GM19463 (cell line): Measurements from ENCODE around the gene BAZ2B.
"Not testable (repeated sequence)": the region's sequence is repeated elsewhere in the genome, so short reads cannot be mapped to it uniquely, and the experiment has no call there.

Experiments
- ATAC-seq: cut with Tn5 transposase; IDR thresholded peaks from one replicate; pipeline ENCODE4 v1.9.1; 2021; ENCODE audit warnings: mild to moderate bottlenecking, moderate library complexity; ENCODE audit not compliant: unreplicated experiment

Gene BAZ2B

DNA sequence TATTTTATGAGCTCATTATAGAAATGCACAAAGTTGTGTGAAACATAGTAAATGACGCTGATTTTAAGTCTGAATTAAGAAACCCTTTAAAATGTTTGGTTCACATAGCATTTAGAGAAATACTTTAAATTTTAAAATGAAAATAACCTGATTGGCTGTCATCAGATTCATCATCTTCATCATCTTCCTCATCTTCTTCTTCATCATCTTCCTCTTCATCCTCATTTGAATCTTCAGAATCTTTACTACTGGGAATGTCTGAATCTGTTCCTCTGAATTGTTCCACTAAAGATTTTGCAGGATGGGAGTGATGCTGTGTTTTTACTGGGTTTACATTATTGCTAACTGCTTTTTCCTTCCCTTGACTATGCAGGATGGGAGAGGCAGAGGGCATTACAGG lies 183.7 kb downstream of the BAZ2B start:
- no peak for ATAC-seq

DNA sequence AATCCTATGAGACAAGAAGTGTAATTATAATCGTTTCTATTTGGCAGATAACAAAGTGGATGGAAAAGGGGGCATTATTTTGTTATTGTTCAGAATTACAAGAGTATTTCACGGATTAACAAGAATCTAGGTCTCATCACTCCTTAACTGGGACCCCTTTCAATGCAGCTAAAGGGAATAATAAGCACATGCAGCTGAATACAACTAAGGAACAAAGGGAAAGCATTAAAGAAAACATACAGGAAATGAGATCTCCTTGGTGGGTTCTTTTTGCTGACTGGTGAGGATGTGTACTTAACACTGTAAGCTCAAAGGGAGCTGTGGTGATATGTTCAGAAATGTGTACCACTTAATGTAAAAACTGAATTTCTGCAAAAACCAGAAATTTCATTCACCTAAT lies 189.3 kb downstream of the BAZ2B start:
- ATAC-seq = no peak

DNA sequence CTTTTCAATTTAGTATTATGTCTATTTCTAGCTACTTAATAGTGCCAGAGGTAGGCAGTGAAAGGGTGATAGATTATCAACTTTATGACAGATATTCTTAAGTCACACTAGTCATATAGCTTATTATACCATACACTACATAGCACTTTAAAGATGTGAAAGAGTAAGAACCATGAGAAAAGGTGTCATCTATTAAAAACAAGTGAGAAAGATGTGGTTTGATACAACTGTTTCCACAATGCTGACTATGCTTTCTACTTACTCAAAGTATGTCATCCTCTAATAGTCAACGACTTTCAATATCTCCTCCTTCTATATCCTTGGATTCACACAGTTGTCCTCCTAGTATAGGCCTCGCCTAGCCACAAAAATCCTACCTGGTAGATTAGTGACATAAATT lies 196.9 kb downstream of the BAZ2B start:
- ATAC-seq = no peak

DNA sequence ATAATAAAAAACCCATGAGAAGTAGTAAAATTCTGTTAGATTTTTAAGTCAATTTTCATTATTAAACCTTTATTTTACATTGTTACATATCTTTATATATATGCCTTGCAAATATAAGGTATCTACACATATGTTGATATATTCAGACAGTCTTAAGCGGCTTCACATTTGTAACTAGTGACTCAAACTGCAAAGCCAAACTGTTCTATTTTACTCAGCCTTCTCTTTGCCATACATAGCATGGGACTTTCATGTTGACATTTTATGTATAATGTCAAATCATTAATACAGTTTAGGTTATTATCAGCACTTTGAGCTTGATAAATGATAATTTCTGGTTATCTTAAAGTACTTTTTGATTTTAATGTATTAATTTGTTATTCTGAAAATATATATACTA lies 204.9 kb downstream of the BAZ2B start:
- no peak for ATAC-seq

DNA sequence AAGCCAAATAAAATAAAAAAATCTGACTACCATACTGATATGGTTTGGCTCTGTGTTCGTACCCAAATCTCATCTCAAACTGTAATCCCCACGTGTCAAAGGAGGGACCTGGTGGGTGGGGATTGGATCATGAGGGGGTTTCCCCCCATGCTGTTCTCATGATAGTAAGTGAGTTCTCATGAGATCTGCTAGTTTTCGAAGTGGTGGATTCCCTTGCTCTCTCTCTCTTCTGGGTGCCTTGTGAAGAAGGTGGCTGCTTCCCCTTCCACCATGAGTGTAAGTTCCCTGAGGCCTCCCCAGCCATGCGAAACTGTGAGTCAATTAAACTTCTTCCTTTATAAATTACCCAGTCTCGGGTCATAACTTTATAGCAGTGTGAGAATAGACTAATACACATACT lies 206.1 kb downstream of the BAZ2B start:
- ATAC-seq = no peak

DNA sequence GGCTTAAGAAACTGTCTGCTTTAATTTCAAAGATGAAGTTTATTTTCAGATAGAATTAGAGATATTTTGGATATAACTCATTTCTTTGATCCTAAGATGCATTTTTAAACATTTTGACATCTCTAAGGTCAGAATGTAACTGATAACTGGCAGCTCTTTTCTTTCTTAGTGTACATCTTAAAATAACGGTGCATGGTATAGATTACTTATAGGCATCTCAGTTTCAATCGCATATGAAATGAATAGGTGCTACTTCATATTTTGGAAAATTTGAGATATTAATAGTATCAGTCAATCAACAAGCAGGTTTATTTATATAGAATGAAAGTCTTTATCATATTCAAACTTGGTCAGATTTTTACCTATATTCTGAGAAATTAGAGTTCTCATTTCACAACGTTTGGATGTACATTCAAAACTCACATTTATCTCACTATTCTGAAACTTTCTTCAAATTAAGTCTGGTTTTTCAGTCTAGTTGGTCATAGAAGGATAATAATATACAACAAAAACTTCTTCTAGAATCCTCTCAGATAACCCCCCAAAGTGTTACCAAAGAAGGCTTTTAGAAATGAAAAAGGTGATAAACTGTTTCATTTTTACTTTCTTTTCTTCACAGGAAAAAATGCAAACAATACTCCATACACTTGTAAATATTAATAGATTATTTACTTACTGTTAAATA lies 207.1 kb downstream of the BAZ2B start:
- no peak for ATAC-seq

DNA sequence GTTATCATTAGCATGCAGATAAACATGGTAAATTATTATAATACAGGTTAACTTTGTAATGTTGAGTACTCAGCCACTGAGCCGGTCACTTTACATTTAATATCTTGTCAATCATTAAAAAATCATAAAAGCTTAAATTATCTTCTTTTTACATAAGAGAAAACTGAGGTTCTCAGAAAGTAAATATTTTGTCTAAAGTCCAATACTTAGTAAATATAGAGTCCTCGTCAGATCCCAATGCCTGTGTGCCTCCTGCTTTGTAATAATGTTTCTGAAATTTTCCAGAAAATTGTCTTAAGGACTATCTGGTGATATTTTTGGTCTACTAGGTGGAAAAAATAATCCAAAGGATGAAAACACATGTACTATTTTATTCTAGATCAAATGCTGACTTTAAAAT lies 213.6 kb downstream of the BAZ2B start:
- no peak for ATAC-seq

DNA sequence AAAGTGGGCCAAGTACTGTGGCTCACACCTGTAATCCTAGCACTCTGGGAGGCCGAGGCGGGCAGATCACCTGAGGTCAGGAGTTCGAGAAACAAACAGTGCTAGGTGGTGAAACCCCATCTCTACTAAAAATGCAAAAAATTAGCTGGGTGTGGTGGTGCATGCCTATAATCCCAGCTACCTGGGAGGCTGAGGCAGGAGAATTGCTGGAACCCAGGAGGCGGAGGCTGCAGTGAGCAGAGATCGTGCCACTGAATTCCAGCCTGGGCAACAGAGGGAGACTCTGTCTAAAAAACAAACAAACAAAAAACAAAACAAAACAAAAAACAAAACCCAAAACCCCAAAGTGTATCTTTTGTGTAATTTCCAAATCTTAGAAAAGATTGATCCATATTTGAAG lies 214.2 kb downstream of the BAZ2B start:
- ATAC-seq = not testable (repeated sequence)

DNA sequence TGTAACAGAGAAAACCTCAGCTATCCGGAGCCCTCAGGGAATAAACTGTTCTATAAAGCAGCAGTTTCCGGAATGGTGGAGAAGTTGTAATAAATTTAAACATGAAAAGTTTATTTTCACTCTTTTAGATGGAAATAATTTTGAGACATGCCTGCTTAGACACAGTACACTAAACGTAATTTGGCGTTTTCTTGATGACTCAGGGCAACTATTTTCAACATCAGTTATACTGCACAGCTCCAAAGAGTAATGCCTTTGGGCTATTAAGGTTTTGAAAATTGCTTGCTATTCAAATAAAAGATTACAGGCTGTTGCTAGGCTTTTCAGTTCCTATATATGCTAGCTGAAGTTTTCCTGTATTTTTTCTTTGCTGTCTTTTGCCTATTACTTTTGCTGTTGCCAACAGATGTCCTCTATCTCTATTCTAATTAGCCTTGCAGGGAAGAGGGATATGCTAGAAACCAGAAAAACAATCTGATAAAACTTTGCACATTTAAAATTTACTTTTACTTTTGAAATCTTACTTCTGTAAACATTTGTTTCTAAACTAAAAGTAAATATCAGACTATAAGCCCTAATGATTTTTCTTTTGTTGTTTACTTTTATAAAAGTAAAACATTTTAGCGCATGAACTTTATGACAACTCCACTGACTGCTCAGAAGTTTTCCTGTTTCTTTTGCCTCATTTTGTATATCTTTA lies 216.5 kb downstream of the BAZ2B start:
- ATAC-seq = no peak

DNA sequence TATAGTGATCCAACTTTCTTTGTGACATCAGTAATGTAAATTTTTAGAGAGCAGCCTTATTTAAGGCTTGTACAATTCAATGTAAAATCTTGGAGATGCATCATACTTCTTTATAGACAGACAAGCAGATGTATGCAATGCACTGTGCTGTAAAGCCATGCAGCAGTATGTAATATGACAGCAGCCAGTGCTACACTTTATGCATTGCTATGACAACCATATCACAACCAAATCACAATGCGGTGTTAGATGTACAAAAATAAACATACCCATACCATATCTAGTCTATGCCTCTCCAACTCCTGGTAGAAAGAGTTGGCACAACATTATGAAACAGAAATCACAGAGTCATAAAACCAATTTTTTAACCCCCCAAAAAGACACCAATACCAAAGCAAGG lies 219.5 kb downstream of the BAZ2B start:
- ATAC-seq = no peak

DNA sequence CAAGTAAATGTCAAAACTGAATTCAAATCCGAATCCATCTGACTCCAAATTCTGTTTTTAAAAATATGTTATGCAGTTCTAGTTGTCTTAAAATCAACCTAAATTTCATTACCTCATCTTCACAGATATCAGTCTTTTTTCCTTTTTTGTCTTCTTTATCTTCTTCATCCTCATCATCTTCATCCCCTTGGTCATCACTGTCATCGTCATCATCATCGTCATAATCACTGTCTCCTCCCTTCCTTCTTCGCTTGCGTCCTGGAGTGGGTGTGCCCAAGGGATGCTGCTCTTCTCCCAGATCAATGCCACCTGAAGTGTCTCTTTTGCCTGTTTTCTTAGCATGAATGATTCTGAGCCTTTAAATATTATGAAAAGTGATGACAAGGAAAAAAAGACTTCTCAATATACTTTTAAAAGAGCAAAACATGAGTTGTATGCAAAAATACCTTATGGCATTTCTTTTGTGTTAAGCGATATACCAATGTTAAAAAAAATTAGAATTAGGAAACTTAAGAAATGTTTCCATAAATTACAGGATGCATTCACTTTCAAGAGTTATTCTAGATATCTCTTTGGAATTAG lies 233.8 kb downstream of the BAZ2B start:
- no peak for ATAC-seq

DNA sequence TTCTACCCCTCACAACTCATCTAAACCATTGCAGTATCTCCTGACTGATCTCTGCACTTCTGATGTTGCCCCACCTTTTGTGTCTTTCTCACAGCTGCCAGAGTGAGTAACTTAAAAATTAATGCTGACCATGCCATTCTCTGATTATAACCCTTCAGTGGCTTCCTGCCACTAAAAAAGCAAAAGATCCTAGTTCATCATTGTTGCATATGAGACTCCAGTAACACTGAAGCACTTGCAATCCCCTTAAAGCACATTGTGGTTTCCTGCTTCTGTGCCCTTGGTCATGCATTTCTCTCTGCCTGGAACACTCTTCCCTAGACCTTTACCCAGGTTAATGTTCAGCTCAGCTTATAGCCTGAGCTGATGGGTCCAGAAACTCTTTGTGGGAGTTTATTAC lies 234.8 kb downstream of the BAZ2B start:
- ATAC-seq = peak; percentile 89

DNA sequence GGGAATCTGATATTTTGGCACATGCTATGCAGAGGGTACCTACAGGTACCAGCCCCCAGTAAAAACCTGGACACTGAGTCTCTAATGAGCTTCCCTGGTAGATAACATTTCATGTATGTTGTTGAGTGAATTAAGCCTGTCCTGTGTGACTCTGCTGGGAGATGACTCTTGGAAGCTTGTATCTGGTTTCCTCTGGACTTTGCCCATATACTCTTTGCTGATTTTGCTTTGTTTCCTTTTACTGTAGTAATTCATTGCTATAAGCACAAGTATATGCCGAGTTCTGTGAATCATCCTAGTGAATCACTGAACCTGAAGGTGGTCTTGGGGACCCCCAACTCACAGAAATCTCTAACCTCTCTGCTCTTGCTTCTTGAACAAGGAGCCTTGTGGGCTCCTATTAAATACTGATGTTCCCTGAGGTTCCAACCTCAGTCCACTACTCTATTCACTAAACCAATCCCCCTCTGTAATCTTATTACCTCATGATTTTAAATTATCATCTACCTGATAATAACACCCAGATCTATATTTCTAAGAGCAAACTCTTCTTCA lies 235.6 kb downstream of the BAZ2B start:
- ATAC-seq = no peak

DNA sequence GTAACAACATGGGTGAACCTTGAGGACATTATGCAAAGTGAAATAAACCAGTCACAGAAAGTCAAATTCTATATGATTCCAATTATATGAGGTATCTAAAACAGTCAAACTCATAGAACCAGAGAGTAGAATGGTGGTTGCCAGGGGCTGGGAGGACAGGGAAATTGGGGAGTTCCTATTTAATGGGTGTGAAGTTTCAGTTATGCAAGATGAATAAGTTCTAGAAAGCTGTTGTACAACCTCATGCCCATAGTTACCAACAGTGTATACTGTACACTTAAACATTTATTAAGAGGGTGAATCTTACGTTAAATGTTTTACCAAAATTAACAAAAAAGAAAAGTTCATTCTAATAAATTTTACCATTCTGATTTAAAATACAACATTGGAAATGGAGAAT lies 237.2 kb downstream of the BAZ2B start:
- ATAC-seq = peak; percentile 38

DNA sequence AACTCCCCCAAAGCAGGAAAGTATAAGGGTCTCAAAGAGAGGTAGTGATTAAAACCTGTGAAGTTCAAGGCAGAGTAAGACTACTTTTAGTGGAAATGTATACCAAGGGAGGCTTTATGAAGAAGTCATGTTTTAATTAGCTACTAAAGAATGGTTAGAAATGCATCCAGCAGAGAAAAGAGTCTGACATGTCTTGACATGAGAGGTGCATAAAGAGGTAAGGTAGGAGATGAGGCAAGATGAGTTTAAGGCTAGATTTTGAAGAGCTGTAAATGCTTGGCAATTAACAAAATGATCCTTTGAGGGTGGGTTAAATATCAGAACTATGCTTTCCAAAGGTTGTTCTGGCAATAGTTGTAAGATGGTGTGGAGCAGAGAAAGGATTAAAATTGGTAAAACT lies 241.1 kb downstream of the BAZ2B start:
- ATAC-seq = no peak

DNA sequence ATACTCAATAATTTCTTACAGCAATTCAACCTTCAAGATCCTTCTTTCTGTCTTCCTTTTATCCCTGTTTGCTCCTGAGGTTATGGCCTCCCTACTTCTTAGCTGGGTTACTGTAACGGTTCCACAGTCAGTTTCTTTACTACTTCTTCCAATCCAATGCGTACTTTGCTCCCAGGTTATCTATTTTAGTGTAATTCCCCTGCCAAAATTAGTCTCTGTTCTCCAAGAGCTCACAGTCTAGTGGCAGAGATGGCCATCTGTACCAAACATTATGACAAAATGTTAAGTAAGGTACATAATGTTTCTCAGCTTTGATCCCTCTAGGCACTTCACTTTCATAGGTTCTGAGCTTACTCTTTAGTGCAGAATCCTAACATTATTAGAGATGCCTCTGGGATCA lies 244.8 kb downstream of the BAZ2B start:
- no peak for ATAC-seq

DNA sequence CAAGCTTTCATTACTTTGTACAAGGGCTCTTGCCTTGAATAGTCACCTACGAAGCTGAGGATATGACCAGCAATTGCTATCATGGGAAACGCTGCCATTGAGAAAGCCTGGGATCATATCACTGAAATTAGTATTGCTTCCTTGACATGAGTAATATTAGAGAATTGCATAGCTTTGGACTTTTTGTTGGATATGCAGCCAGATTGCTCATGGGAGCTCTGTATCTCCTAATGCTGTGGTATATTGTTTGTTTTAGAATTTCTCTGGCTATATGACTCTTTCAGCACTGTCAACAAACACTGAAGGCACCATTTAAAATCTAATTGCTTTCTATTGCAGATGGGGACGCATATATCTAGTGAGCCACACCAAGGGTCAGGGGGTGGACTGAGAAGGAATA lies 249.8 kb downstream of the BAZ2B start:
- ATAC-seq = no peak

DNA sequence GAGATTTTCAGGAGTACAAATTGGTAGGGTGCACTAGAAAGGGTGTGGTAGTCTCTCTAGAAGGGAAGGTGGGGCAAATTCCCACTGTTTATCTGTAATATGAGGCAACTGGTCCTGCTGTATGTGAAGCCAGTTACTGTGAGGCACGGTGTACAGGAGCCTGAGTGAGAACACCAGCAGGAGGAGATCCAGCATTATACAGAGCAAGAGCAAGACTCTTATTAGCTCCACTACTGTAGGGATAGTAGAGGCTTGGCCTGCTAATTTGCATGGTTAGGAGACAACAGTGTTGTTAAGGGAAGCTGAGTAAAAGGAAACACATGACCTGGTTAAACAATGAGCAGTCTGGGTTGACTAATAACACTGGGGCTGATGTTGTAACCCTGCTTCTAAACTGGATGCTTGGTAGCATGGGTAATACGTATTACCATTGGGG lies 253.5 kb downstream of the BAZ2B start:
- no peak for ATAC-seq

DNA sequence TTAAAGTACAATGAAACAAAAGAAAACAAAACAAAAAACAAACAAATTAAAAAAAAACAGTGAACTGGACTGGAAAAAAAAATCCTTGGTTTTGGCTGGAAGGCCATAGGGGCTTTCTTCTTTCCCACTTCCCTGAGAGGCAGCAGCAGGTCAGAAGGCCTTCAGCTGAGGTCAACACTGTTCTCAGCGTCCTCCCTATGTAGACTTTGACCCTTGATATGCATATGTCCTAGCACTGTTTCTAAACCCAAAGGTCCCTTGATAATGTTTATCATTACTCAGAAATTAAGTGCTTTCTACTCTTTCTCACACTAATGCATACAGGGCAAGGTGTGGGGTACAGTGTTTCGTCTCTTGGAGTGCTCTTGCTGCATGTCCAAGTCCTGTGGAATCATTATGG lies 254.3 kb downstream of the BAZ2B start:
- no peak for ATAC-seq

DNA sequence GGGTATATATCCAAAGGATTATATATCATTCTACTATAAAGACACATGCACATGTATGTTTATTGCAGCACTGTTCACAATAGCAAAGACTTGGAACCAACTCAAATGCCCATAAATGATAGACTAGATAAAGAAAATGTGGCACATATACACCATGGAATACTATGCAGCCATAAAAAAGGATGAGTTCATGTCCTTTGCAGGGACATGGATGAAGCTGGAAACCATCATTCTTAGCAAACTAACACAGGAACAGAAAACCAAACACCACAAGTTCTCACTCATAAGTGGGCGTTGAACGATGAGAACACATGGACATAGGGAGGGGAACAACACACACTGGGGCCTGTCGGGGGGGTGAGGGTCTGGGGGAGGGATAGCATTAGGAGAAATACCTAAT lies 254.7 kb downstream of the BAZ2B start:
- ATAC-seq = not testable (repeated sequence)

DNA sequence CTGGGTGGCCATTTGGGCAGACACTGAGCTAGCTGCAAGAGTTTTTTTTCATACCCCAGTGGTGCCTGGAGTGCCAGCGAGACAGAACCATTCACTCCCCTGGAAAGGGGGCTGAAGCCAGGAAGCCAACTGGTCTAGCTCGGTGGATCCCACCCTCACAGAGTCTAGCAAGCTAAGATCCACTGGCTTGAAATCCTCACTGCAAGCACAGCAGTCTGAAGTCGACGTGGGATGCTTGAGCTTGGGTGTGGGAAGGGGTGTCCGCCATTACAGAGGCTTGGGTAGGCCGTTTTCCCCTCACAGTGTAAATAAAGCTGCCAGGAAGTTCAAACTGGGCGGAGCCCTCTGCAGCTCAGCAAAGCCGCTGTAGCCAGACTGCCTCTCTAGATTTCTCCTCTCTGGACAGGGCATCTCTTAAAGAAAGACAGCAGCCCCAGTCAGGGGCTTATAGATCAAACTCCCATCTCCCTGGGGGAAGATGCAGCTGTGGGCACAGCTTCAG lies 260.2 kb downstream of the BAZ2B start:
- ATAC-seq = no peak

DNA sequence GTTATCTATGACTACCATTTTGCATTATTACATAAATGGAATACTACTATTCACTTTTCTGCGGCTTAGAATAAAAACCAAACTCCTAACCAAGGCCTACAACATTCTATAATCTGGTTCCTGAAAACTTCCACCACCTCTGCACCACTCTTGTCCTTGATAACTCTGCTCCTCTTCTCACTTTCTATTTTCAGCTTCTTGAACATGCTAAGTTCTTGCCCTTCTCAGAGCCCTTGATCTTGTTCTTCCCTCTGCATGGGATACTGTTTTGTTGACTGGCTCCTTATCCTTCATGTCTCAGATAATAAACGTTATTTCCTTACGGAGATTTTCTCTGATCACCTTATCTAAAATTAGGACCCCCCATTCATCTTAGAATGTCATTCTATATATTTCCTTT lies 264.4 kb downstream of the BAZ2B start:
- no peak for ATAC-seq
